HG03025 (cell line): ENCODE measurements around the gene RAB6B.

ENCODE experiments used
- ATAC-seq: cut with Tn5 transposase; IDR thresholded peaks from one replicate; pipeline ENCODE4 v1.9.1; 2021; ENCODE audit warnings: mild to moderate bottlenecking, moderate library complexity; ENCODE audit not compliant: unreplicated experiment, low FRiP score

Gene RAB6B

DNA sequence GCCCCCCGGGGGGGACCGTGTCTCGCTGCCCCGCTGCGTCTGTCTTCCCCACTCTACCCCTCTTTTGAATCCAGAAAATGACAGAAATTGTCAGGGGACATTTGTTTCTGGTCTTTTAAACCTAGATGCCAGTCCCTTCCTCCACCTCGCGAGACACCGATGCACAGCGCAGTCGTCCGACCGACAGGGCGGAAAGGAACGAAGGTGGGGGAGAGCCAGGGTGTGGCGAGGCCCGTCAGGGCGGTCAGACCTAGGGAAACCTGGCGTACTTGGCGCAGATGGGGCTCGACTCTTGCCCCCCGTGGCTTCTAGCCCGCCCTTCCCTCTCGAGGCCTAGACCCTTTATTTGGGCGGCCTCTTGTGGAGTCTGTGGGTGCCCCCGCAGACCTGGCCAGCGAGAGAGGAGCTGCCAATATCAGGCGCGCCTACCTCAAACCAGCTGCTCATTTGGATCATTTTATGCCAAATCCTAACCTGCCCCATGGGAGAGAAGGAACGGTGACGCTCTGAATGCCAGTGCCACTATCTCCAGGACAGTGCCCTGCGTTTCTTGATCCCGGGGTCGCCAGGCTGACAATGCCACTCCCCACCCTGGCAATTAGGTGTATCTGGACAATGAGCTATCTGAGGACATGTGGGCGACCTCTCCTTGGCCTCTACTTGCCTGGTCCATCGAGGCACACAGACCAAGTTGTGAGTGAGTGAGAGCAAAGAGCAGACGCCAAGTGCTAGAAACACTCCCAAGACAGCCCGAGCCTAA is 500 bp upstream of the RAB6B start:
- ATAC-seq, result no peak

DNA sequence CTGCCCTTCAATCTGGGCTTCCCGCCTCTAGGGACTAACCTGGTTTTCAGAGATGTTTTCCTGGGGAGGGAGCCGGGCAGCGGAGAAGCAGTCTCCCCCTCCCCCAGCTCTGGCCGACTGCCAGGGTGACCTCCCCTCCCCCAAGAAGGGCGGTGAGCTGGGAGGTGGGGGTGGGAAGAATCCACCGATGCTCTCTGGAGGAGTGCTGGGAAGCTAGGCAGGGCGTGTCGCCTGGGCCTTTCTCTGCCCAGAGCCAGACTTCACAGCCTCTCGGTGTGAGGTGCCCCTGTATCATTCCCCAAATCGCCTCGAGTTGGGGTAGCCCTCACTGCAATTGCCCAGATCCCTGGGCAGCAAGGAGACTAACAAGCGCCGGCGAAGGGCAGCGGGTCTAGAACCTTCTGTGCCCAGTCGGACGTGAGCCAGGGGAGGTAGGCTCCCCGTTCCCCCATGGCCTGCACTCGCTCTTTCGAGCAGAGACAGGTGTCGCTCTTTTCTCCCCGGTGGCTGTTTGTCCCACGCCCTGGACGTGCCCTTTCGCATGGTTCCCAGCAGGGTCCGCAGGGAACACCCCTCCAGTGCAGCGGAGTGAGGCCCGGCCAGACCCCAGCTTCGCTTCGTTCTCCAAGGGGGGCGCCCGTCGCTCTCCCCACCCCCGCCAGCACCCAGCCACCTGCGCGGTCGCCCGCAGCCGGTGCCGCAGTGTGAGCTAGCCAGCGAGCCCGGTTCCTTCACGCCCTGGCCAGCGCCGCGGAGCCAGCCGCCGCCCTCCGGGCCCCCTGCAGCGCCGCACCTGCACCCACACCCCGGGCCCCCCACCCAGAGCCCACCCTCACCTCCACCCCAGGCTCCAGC is 1.1 kb downstream of the RAB6B start:
- ATAC-seq, result no peak

DNA sequence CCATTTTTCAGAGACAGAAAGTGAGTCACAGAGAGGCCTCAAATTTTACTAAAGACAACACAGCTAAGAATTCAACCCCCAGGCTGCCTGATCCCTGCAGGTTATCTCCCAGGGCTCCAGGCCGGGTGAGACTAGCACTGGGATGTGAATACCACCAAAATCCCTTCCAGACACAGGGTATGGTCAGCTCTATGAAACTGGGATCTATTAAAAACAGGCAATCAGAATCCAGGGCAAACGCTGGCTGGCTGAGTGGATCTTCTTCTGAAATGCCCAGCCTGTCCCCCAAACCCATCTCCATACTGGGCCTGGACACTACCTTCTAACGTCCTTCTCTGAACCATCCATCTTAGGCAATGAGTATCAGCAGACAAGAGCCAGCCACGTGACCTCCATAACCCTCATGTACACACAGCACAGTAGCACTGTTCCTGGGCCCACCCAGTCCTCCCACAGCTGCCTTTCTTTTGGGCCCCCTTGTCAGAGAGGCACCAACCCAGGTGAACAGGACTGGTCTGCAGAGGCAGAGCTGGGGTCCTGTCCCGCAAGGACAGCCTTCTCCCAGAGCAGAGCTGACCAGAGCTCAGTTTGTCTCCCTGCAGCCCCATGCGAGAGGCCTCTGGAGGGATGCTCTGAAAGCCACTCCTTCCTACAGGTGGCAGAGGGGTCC is 1.9 kb downstream of the RAB6B start:
- no peak for ATAC-seq

DNA sequence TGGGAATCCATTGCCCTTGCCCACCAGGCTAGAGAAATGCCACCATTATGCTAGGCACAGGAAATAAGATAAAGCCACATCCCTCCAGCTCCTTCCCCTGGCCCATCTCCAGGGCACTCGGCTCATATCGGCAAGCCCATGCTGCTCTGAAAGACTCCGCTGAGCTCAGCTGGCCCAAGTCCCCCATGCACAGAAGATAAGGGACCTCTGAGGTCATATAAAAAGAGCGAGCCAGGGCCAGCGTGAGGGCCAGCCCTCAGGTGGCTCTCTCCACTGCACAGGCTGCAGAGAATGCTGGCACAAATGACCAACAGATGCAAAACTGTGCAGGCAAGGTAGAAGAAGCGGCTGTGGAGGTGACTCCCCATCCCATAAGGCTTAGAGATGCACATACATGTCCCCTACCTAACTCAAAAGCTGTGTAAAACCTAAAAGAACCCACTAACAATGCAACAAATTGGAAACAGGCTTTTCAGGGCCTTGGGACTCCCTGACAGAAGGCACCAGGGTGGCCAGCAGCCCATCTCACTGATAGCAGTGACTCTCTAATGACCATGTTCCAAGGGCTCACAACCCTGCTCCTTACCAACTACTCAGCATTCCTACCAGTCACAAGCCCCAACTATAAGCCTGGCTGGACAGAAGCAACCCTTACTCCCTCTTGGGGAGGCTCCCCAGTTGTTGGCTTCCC is 3.0 kb downstream of the RAB6B start:
- ATAC-seq, result no peak

DNA sequence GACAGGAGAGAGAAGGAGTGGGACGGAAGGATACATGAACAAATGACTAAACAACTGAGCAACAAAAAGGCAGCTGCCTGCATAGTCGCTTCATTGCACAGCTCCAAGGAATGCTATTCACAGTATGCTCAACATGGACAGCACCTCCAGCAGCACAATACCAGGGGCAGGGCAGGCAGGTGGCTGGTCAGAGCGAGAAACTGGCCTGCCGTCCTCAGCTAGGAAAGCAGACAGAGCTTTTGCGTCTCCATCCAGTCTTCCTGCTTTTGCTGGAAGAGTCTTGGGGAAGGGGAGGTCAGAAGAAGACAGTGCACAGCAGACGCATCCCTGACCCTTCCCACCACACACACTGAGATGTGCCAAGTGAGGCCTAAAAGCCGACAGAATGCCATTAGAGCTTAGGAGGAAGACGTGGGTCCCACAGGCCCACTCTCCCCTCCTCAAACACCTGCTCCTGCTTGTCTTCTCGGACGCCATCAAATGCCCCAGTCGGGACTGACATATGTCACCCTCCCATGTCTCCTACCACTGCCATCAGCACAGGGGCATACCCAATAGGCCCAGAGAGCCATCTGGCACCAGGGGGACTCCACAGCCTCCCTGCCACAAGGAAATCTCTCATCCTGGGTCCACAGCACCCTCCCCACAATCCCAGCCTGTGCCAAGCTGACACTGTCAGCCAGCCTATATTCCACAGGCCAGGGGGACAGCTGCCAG is 3.9 kb downstream of the RAB6B start:
- ATAC-seq, result no peak

DNA sequence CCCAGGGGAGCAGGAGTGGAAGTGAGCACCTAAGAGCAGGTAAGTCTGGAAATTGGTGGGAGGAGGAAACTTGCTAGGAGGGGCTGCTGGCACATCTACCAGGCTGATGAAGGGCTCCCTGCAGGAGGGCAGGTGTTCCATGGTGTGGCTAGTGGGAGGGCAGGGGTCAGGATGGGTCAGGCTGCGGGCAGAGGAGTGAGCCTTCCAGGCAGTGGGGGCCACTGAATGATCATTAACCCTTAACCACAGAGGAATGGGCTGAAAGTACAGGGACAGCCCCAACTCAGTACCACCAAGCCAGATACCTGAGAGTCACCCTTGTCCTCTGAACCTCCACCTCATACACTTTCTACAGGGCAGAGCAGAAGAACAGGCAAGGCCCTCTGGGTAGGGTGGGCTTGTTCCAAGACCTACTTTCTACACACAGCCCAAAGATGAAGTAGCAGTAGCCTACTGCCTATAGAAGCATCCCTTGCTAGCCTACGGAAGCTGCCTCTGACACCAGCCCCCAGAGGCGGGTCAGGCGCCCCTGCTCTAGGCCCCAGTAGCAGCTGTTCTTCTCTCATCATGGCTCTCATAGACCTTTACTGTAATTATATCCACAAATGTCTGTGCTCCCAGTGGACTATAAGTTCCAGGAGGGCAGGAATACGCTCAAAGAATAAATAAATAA is 4.6 kb downstream of the RAB6B start:
- ATAC-seq, result no peak

DNA sequence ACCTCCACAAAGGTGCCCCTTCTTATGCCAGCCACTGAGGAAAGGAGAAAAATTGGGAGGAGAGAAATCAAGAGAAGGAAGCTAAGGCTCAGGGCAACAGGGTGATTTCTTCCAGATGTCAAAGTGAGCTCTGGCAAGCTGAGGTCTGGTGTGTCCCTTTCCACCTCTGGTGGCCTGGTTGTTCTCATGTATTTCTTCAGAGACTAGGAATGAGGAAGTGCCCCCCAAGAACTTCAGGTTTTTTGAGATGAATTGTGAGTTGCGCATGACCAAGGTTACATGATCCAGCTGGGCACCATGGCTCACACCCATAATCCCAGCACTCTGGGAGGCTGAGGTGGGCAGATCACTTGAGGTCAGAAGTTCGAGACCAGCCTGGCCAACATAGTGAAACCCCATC is 5.6 kb downstream of the RAB6B start:
- ATAC-seq, result no peak

DNA sequence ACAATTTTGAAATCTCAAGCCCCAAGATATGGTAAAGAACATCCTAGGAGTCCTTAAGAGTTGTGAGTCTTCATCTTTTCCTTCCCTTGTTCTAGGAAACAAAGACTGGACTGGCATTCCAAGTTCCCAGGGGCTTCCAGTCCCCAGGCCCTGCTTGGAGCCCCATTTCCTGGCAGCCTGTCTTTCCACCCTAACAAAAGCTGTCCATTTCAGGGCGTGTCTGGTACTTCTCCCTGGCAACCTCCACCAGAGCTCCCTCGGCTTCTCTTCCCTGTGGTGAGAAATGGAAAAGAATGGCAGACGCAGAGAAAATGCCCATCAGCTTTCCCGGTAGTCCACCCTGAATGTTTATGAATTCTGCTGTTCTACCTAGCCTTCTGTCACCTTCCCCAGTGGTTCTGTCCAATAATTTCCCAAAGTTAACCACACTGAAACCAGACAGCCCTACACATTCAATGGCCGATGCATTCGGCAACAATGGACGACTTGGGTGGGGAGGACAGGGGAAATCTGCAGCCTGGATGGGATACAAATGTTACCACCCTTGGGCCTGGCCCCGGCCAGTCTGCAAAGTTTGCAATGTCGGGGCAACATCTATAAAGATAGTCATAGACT is 6.8 kb downstream of the RAB6B start:
- no peak for ATAC-seq

DNA sequence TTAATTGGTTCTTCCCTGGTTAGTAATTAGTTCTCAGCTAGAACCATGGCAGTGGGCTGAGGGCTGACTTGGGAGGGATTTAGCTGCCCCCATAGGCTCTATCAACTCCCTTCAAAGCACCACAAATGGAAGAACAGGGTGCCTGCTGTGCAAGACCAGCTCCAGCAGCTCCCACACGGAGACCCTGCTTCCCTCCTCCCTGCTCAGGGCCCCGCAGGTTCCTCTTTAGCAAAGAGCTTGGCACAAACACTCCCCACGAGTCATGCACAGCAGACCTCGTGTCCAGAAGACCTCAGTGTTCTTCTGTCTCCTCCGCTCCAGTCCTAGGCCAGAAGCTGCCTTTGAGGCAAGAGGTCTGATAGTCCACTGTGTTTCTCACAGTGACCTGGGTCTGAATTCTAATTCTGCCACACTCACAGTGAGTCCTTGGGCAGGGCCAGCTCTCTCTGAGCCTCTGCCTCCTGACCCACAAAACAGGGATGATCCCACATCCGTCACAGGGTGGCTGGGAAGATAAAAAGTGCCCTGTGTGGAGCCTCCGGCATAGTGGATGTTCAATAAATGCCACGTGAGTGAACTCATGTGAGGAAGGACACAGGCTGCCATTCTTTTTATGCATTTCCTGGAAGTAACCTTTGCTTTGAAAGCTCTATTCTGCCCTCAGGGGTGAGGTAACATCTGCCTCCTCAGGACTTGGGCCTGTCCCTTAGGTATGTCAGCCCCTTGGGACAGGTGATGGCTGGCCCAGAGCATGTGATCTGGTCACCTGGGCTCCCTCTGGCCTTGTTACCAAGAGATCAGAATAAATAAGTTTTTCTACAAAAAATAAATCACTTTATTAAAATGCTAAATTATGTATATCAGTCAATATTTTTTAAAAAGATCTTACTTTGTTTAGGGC is 7.6 kb downstream of the RAB6B start:
- ATAC-seq, result no peak

DNA sequence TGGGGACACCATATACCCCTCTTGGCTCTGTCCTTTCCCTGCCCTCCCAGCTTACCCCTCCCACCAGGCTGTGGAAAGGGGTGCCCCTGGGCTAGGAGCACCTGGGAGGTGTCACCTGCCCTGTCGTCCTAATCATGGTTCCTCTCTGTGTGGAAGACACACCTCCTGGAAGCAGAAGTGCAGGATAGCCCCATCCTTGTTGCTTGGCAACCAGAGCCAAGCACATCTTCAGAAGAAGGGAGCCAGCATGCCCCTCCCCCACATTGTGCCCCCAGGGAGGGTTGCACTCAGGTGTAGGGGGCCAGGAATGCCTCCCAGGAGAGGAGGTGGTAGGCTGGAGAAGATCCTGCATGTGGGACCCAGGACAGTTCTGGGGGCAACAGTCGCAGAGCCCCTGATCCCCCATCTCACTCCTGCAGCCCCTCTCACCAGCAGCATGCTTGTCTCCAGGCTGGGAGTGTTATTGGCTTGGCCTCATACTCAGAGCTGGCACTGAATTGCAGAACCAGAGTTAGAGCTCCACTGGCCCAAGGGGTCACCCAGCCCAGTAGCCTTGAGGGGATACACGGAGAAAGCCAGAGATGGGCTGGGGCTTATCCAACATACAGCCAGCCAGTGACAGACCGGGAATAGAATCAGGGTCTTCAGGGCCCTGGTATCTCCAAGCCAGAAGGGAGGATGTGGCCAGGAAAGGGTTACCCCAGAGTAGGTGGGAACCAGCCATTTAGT is 8.4 kb downstream of the RAB6B start:
- no peak for ATAC-seq

DNA sequence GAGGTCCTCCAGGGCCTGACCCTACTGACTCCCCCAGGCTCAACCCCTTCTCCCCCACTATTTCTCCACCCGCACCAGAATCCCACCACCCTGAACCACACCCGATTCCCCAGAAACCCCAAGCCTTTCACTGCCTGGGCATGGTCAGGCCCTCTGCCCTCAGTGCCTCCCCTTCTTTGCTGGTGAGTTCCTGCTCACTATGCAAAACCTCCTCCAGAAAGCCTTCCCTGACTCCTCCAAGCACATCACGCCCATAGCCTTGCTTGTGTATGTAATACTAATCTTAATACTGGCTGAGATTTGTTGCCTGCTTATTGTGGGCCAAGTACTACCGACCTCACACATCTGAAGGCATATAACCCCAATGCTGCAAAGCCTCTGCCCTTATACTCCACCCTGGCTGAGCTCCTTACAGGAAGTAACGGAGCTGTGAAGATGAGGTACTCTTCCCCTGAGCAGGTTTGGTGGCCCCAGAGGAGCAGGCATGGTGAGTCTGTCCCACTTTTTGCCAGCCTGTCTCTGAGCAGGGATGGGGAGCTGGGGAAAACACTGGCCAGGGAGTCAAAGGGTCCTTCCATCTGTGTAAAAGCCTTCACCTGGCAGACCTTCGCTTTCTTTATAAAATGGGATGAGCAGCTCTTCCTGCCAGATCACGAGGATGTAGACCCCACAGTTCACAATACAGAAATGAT is 9.5 kb downstream of the RAB6B start:
- ATAC-seq, result no peak

DNA sequence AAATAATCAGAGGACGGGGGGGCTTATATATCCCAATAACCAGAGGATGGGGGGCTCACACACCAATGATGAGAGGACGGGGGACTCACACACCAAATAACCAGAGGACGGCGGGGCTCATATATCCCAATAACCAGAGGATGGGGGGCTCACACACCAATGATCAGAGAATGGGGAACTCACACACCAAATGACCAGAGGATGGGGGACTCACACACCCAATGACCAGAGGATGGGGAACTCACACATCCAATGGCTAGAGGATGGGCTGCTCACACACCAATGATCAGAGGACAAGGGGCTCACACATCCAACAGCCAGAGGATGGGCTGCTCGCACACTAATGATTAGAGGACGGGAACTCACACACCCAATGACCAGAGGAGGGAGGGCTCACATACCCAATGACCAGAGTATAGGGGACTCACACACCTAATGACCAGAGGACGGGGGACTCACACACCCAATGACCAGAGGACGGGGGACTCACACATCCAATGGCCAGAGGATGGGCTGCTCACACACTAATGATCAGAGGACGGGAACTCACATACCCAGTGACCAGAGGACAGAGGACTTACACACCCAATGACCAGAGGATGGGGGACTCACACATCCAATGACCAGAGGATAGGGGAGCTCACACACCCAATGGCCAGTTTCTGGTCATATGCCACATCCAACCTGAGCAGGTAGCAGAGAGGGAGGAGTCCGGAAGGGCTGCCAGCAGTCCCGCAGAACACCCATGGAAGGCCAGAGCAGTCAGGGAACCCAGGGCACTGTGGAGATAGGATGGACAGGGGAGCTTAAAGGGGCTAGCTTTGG is 10.6 kb downstream of the RAB6B start:
- no peak for ATAC-seq

DNA sequence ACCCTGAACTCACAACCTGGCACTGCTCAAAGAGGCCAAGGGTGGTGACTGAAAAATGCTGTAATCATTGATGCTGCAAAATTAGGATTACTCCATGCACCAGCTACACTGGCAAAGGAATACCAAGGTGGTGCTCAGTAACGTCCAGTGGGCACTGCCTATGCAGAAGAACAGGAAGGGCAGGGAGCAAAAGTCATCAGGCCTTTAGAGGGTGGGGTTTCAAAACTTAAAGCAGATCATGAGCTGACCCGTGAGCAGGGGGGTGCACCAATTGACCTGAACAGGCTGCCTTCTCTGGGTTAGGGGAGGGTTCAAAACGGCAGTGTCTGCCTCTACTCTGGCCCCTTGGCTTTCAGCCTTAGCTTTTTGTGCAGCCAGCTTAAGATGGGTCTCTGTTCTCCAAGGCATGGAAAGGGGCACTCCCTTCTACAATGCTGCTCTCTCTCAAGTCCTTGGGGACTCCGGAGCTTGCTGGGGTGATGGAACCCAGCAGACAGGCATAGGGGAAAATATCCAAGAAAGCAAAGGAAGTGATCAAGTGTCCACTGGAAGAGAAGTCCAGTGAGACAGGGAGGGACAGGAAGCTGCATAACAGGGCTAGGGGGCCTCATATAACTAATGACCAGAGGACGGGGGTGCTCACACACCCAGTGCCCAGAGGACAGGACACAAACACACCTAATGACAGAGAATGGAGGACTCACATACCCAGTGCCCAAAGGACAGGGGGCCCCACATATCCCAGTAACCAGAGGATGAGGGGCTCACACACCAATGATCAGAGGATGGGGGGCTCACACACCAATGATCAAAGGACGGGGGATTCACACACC is 11.4 kb downstream of the RAB6B start:
- ATAC-seq, result no peak

DNA sequence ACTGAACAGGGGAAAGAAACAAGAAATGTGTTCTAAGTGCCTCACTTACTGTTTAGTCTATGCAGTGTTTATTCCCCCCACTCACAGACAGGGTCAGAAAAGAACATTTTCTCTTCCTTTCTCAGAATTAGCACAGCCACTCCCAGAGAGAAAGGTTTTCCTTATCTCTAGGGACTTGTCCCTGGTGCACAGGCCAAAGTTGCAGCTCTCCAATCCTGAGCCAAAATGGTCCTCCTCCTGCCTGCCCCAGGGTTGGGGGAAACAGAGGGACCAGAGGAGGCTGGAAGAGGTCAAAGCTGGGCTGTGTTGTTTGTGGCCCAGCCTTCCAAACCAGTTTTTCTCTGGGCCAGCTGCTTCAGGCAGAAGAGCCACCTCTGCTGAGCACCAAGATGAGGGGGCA is 12.0 kb downstream of the RAB6B start:
- no peak for ATAC-seq

DNA sequence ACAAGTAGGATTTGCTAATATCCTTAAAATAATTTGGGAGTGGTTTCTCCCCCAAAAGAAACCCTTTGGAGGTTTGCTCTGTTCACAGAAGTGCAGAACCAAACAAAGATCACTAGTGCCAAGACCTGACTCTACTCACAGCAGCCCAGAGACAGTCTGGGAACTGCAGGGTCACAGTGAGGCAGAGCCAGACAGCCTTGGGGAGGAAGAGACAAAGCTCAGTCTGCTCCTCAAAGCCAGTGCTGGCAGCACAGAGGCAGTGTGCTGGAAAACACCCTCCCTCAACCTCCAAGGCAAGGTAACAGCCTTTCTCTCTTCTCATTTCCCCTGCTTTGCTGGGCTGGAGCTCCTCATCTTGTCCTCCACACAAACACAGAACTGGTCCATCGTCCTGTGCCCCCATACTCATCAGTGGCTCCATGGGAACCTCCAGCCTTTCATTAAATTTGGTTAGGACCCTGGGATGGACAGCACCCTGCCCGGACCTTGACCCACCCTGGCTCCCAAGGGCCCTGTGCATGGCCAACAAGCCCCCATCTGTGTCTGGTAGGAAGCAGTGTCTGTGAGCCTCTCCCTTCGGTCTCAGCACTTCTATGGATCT is 12.6 kb downstream of the RAB6B start:
- no peak for ATAC-seq
